Peyer's patch (tissue), 4 donors: Measurements from ENCODE around the gene PPP4R3C.

Experiments
- POLR2A ChIP-seq, 2 donors: fragments of 450-650 bp; IDR thresholded peaks; one replicate each; pipeline ENCODE4 v1.5.1; 2017; ENCODE audit warnings: antibody characterized with exemption in 2 of 2, mild to moderate bottlenecking in 2 of 2, moderate library complexity in 2 of 2
- TF ChIP-seq, protein P1 (sequence below), 6 experiments: fragments of 450-650 bp in 4 of 6; fragments of 200-600 bp in 2 of 6; sonication (generic) in 1 of 6; IDR thresholded peaks; one replicate each; pipeline ENCODE4 v1.5.1; 2017 to 2019; ENCODE audit warnings: antibody characterized with exemption in 6 of 6, mild to moderate bottlenecking in 3 of 6, moderate library complexity in 1 of 6

DNA sequence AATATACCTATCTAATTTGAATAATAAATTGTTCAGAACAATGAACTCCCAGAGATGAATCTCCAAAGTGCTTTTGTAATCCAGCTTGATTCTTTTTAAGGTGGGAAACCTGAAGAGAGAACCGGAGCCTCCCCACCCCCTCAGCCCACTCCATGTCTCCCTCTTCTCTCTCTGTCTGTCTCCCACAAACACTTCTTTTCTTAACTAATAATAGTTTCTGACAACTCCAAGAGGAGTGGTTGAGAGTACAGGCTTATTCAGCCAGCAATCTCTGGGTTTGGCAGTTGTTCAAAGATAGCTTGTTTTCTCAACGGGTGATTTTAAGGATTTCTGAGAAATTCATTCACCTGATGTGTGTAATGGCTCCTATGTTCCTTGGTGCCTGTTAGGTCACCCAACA lies 23.4 kb downstream of the PPP4R3C start:
- TF ChIP-seq, protein P1, sequence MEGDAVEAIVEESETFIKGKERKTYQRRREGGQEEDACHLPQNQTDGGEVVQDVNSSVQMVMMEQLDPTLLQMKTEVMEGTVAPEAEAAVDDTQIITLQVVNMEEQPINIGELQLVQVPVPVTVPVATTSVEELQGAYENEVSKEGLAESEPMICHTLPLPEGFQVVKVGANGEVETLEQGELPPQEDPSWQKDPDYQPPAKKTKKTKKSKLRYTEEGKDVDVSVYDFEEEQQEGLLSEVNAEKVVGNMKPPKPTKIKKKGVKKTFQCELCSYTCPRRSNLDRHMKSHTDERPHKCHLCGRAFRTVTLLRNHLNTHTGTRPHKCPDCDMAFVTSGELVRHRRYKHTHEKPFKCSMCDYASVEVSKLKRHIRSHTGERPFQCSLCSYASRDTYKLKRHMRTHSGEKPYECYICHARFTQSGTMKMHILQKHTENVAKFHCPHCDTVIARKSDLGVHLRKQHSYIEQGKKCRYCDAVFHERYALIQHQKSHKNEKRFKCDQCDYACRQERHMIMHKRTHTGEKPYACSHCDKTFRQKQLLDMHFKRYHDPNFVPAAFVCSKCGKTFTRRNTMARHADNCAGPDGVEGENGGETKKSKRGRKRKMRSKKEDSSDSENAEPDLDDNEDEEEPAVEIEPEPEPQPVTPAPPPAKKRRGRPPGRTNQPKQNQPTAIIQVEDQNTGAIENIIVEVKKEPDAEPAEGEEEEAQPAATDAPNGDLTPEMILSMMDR (IDR thresholded peaks at IDR 0.05) = no peak
- no peak for TF ChIP-seq POLR2A (IDR thresholded peaks at IDR 0.05)
